HepG2 (cell line): Measurements from ENCODE around the gene EFCAB13.

Experiments used
- CTCF ChIP-seq: sonication (generic); formaldehyde crosslinking; IDR thresholded peaks from 2 replicates; pipeline ENCODE4 v1.5.0; 2020; ENCODE audit warnings: mild to moderate bottlenecking, missing genetic modification reagents, moderate library complexity
- EP300 ChIP-seq, 3 experiments: sonication (generic) in 1 of 3; formaldehyde crosslinking in 1 of 3; IDR thresholded peaks; 2 replicates each; pipeline versions ENCODE4 v1.5.1 to v1.6.1; 2011 to 2020; ENCODE audit warnings: low read depth in 2 of 3, low read length in 2 of 3, borderline replicate concordance in 1 of 3, improper control_type of control experiment in 1 of 3, mild to moderate bottlenecking in 1 of 3, missing genetic modification reagents in 1 of 3, moderate library complexity in 1 of 3
- EZH2 ChIP-seq: conservative IDR thresholded peaks from 2 replicates; pipeline ENCODE4 v1.6.1; 2012; ENCODE audit warnings: mild to moderate bottlenecking, low read depth, low read length, moderate library complexity
- NFATC3 ChIP-seq: sonication (generic); formaldehyde crosslinking; IDR thresholded peaks from 2 replicates; pipeline ENCODE4 v1.5.1; 2020; ENCODE audit warnings: mild to moderate bottlenecking, missing genetic modification reagents
- NRL ChIP-seq: sonication (generic); formaldehyde crosslinking; IDR thresholded peaks from 2 replicates; pipeline ENCODE4 v1.5.0; 2020; ENCODE audit warnings: missing genetic modification reagents, mild to moderate bottlenecking, moderate library complexity, borderline replicate concordance
- SETDB1 ChIP-seq: sonication (generic); formaldehyde crosslinking; IDR thresholded peaks from 2 replicates; pipeline ENCODE4 v1.5.1; 2020; ENCODE audit warnings: missing genetic modification reagents, mild to moderate bottlenecking, borderline replicate concordance
- ZBTB1 ChIP-seq: sonication (generic); formaldehyde crosslinking; IDR thresholded peaks from 2 replicates; pipeline ENCODE4 v1.4.0; 2020; ENCODE audit warnings: missing genetic modification reagents, borderline replicate concordance
- ZBTB20 ChIP-seq: sonication (generic); formaldehyde crosslinking; IDR thresholded peaks from 2 replicates; pipeline ENCODE4 v1.8.1; 2023; ENCODE audit warnings: missing genetic modification reagents, low read depth, mild to moderate bottlenecking, borderline replicate concordance

GRCh38 chr17:47301161-47301560 is 22.6 kb upstream of the EFCAB13 start:
- TF ChIP-seq NRL (CRISPR knock-in tag), result no peak
- no peak for TF ChIP-seq EP300 (IDR thresholded peaks at IDR 0.05; ENCODE audit: low read depth in 2 of 2, low read length in 2 of 2)
- TF ChIP-seq EP300 (CRISPR knock-in tag; IDR thresholded peaks at IDR 0.05; ENCODE audit: borderline replicate concordance), result no peak
- TF ChIP-seq ZBTB20 (CRISPR knock-in tag), result no peak
- TF ChIP-seq EZH2, result no peak
- no peak for TF ChIP-seq ZBTB1 (CRISPR knock-in tag)
- no peak for TF ChIP-seq NFATC3
- TF ChIP-seq SETDB1 (CRISPR knock-in tag), result no peak
- no peak for TF ChIP-seq CTCF (CRISPR knock-in tag)
